ENCODE measurements around the gene ADRM1. TPM values are rescaled to one million over a fixed set of nuclear protein-coding genes. Genes with fewer than 3 reads are reported as not detected.

ADRM1 gene
- total RNA-seq, 1 donor from 2014 or later, result 125 TPM

- H3K4me1 Mint-ChIP-seq (ENCODE audit: low read depth, unreplicated experiment), result peaks cover 4% of the 10 kb centered on the region
- Histone ChIP-seq H3K79me2 (ENCODE audit: insufficient read depth, low read length) (no peaks in the 10 kb centered on the region), H3K36me3 (ENCODE audit: insufficient read depth, low read length) (no peaks in the 10 kb centered on the region), H3K27ac (ENCODE audit: low read depth, low read length) (no peak overlapping the region), H2AFZ (ENCODE audit: low read depth, low read length) (peak overlapping the region; percentile 14), H3K4me3 (ENCODE audit: insufficient read depth, low read depth, low read length) (peak overlapping the region; percentile 19), H3K9me3 (ENCODE audit: insufficient read depth, low read depth, low read length) (no peaks in the 10 kb centered on the region), H3K4me1 (ENCODE audit: insufficient read depth, low read length) (peaks cover 55% of the 10 kb centered on the region), H3K4me2 (ENCODE audit: low read length) (peak overlapping the region; percentile 74), H3K9ac (ENCODE audit: low read length) (peak overlapping the region; percentile 67), H4K20me1 (ENCODE audit: insufficient read depth, low read length) (no peaks in the 10 kb centered on the region), H3K27me3 (ENCODE audit: insufficient read depth, low read length) (no peaks in the 10 kb centered on the region)
- no peak overlapping the region for H3K27ac Mint-ChIP-seq (ENCODE audit: unreplicated experiment)
- no peaks in the 10 kb centered on the region for H3K36me3 Mint-ChIP-seq (ENCODE audit: low read depth, unreplicated experiment)
- H3K27me3 Mint-ChIP-seq (ENCODE audit: low read depth, unreplicated experiment), result no peaks in the 10 kb centered on the region
- TF ChIP-seq EZH2 (IDR thresholded peaks at IDR 0.05; ENCODE audit: insufficient read depth, low read length), result no peak
- TF ChIP-seq CTCF (IDR thresholded peaks at IDR 0.05; ENCODE audit: insufficient read depth, low read depth, low read length), result no peak
- DNase-seq (ENCODE audit: low read depth) (no peak), FAIRE-seq (no peak)
- no peaks in the 10 kb centered on the region for H3K9me3 Mint-ChIP-seq (ENCODE audit: unreplicated experiment)
- H3K4me3 Mint-ChIP-seq (ENCODE audit: unreplicated experiment), result no peak overlapping the region
Measured at GRCh38 chr20:62356589-62357186, 53.9 kb downstream of the ADRM1 start.

- peaks cover 55% of the 10 kb centered on the region for H3K4me1 ChIP-seq (ENCODE audit: insufficient read depth, low read length)
- H2AFZ ChIP-seq (ENCODE audit: low read depth, low read length), result no peak overlapping the region
- Mint-ChIP-seq H3K36me3 (ENCODE audit: low read depth, unreplicated experiment) (no peaks in the 10 kb centered on the region), H3K9me3 (ENCODE audit: unreplicated experiment) (no peaks in the 10 kb centered on the region), H3K4me1 (ENCODE audit: low read depth, unreplicated experiment) (peaks cover 4% of the 10 kb centered on the region), H3K27ac (ENCODE audit: unreplicated experiment) (no peak overlapping the region), H3K4me3 (ENCODE audit: unreplicated experiment) (no peak overlapping the region), H3K27me3 (ENCODE audit: low read depth, unreplicated experiment) (no peaks in the 10 kb centered on the region)
- H3K4me2 ChIP-seq (ENCODE audit: low read length), result peak overlapping the region; percentile 74
- no peaks in the 10 kb centered on the region for H3K27me3 ChIP-seq (ENCODE audit: insufficient read depth, low read length)
- peak overlapping the region; percentile 67 for H3K9ac ChIP-seq (ENCODE audit: low read length)
- H4K20me1 ChIP-seq (ENCODE audit: insufficient read depth, low read length), result peaks cover 5% of the 10 kb centered on the region
- TF ChIP-seq EZH2 (IDR thresholded peaks at IDR 0.05; ENCODE audit: insufficient read depth, low read length) (no peak), CTCF (IDR thresholded peaks at IDR 0.05; ENCODE audit: insufficient read depth, low read depth, low read length) (no peak)
- FAIRE-seq (no peak), DNase-seq (ENCODE audit: low read depth) (peak; percentile 59)
- H3K9me3 ChIP-seq (ENCODE audit: insufficient read depth, low read depth, low read length), result no peaks in the 10 kb centered on the region
- no peak overlapping the region for H3K4me3 ChIP-seq (ENCODE audit: insufficient read depth, low read depth, low read length)
- no peak overlapping the region for H3K27ac ChIP-seq (ENCODE audit: low read depth, low read length)
- no peaks in the 10 kb centered on the region for H3K36me3 ChIP-seq (ENCODE audit: insufficient read depth, low read length)
- H3K79me2 ChIP-seq (ENCODE audit: insufficient read depth, low read length), result no peaks in the 10 kb centered on the region
Measured at GRCh38 chr20:62357187-62357667, 54.4 kb downstream of the ADRM1 start.

- Histone ChIP-seq H3K4me1 (ENCODE audit: insufficient read depth, low read length) (peaks cover 55% of the 10 kb centered on the region), H3K4me2 (ENCODE audit: low read length) (peak overlapping the region; percentile 74)
- H3K4me1 Mint-ChIP-seq (ENCODE audit: low read depth, unreplicated experiment), result peaks cover 6% of the 10 kb centered on the region
Measured at GRCh38 chr20:62357681-62358080, 54.9 kb downstream of the ADRM1 start.

More at GRCh38 chr20:62357681-62358080, 54.9 kb downstream of the ADRM1 start:
- Mint-ChIP-seq H3K27ac (ENCODE audit: unreplicated experiment) (no peak overlapping the region), H3K9me3 (ENCODE audit: unreplicated experiment) (no peaks in the 10 kb centered on the region), H3K36me3 (ENCODE audit: low read depth, unreplicated experiment) (no peaks in the 10 kb centered on the region), H3K27me3 (ENCODE audit: low read depth, unreplicated experiment) (no peaks in the 10 kb centered on the region), H3K4me3 (ENCODE audit: unreplicated experiment) (no peak overlapping the region)
- peaks cover 10% of the 10 kb centered on the region for H4K20me1 ChIP-seq (ENCODE audit: insufficient read depth, low read length)
- H3K36me3 ChIP-seq (ENCODE audit: insufficient read depth, low read length), result no peaks in the 10 kb centered on the region
- H2AFZ ChIP-seq (ENCODE audit: low read depth, low read length), result no peak overlapping the region
- FAIRE-seq (no peak), DNase-seq (ENCODE audit: low read depth) (no peak)
- H3K9ac ChIP-seq (ENCODE audit: low read length), result peak overlapping the region; percentile 67
- no peak overlapping the region for H3K4me3 ChIP-seq (ENCODE audit: insufficient read depth, low read depth, low read length)
- H3K27me3 ChIP-seq (ENCODE audit: insufficient read depth, low read length), result no peaks in the 10 kb centered on the region
- no peaks in the 10 kb centered on the region for H3K79me2 ChIP-seq (ENCODE audit: insufficient read depth, low read length)
- TF ChIP-seq CTCF (IDR thresholded peaks at IDR 0.05; ENCODE audit: insufficient read depth, low read depth, low read length), result no peak
- no peak for TF ChIP-seq EZH2 (IDR thresholded peaks at IDR 0.05; ENCODE audit: insufficient read depth, low read length)
- H3K9me3 ChIP-seq (ENCODE audit: insufficient read depth, low read depth, low read length), result no peaks in the 10 kb centered on the region
- H3K27ac ChIP-seq (ENCODE audit: low read depth, low read length), result no peak overlapping the region

Data from astrocyte (in vitro differentiated cells and primary cell).